Testis (tissue), 3 donors: ENCODE data around the gene CFAP299. TPM values are rescaled to one million over a fixed set of nuclear protein-coding genes. Genes with fewer than 3 reads are reported as not detected.

Experiments
- DNase-seq: peaks from one replicate; pipeline ENCODE4 v3.0.0-alpha.2; 2019
- H3K27ac ChIP-seq, 2 donors: fragments of 200-600 bp; sonication (generic); one replicate each; pipeline ENCODE4 v1.5.1; 2019
- H3K27me3 ChIP-seq: fragments of 200-600 bp; sonication (generic); one replicate; pipeline ENCODE4 v1.5.1; 2019
- H3K36me3 ChIP-seq: fragments of 200-600 bp; sonication (generic); one replicate; pipeline ENCODE4 v1.5.1; 2017; ENCODE audit warnings: low read depth; ENCODE audit errors: missing control alignments
- H3K4me1 ChIP-seq: fragments of 200-600 bp; sonication (generic); one replicate; pipeline ENCODE4 v1.5.1; 2019
- H3K4me3 ChIP-seq, 2 donors: fragments of 200-600 bp; sonication (generic); one replicate each; pipeline ENCODE4 v1.5.1; 2017 to 2019
- H3K9me3 ChIP-seq: fragments of 200-600 bp; sonication (generic); one replicate; pipeline ENCODE4 v1.5.1; 2017
- CTCF ChIP-seq, 3 experiments: fragments of 450-650 bp in 2 of 3; fragments of 200-600 bp in 1 of 3; sonication (generic) in 1 of 3; IDR thresholded peaks; one replicate each; pipeline ENCODE4 v1.5.1; 2016 to 2019; ENCODE audit warnings: antibody characterized with exemption in 3 of 3, mild to moderate bottlenecking in 2 of 3, moderate library complexity in 1 of 3
- POLR2A ChIP-seq: fragments of 450-650 bp; IDR thresholded peaks from one replicate; pipeline ENCODE4 v1.6.1; 2017; ENCODE audit warnings: antibody characterized with exemption, mild to moderate bottlenecking, moderate library complexity
- WGBS, 2 donors: methylation state at CpG; one replicate each; pipeline ENCODE4 v1.1.5; 2018; 5-methylcytosine and 5-hydroxymethylcytosine counted together
- intact Hi-C: fragments of 100-400 bp; cut with DNase I; formaldehyde crosslinking; loops from one replicate; pipeline ENCODE4 v1.15.1; 2023; ENCODE audit warnings: low total_unique reads
- polyA plus RNA-seq: library from polyadenylated mRNA; stranded (reverse); fragments of 350-450 nt; fragmentation: Illumina TruSeq; extraction: RNeasy Lipid Tissue Mini Kit (QIAGEN cat#74804); gene quantifications from one replicate; pipeline ENCODE4 v1.2.3, GENCODE V29; 2014; ENCODE audit warnings: low read depth, low replicate concordance; ENCODE audit not compliant: insufficient read depth
- total RNA-seq, 2 donors: library from RNA; depleted of rRNA; stranded (reverse); fragments of >200 nt; gene quantifications; one replicate each; pipeline ENCODE4 v1.2.3, GENCODE V29; 2016

Gene CFAP299
- total and polyA plus RNA-seq, 3 donors from 2014 or later = 18.1 to 51.9 (median 21.4) TPM

- Histone ChIP-seq H3K27ac (no peak overlapping the region), H3K4me3 (no peak overlapping the region), H3K4me1 (no peaks in the 10 kb centered on the region), H3K27me3 (no peaks in the 10 kb centered on the region), H3K36me3 (no peaks in the 10 kb centered on the region), H3K9me3 (no peaks in the 10 kb centered on the region)
- 68 to 86% methylated on average over 1 of the region's 1 CpG for WGBS, 2 donors
- intact Hi-C loops = no loop called here
- DNase-seq = no peak
- TF ChIP-seq POLR2A = no peak
These were observed 171.5 kb downstream of the CFAP299 start for GRCh38 chr4:80507077-80507476.

- no peak for DNase-seq
- intact Hi-C loops = no loop called here
- 38 to 67% methylated on average over 1 of the region's 1 CpG for WGBS, 2 donors
These were observed 172.0 kb downstream of the CFAP299 start for GRCh38 chr4:80507507-80507906.

GRCh38 chr4:80515496-80515895, 180.0 kb downstream of the CFAP299 start:
- Histone ChIP-seq H3K27ac (no peak overlapping the region), H3K9me3 (no peaks in the 10 kb centered on the region), H3K36me3 (no peaks in the 10 kb centered on the region), H3K4me3 (no peak overlapping the region), H3K4me1 (no peaks in the 10 kb centered on the region), H3K27me3 (no peaks in the 10 kb centered on the region)
- intact Hi-C loops = no loop called here
- TF ChIP-seq POLR2A (no peak), CTCF (IDR thresholded peaks at IDR 0.05) (no peak)
- 58 to 75% methylated on average over 1 of the region's 1 CpG for WGBS, 2 donors
- DNase-seq = no peak

More at GRCh38 chr4:80507507-80507906, 172.0 kb downstream of the CFAP299 start:
- H3K36me3 ChIP-seq = no peaks in the 10 kb centered on the region
- H3K4me1 ChIP-seq = no peaks in the 10 kb centered on the region
- H3K4me3 ChIP-seq = no peak overlapping the region
- TF ChIP-seq POLR2A (no peak), CTCF (IDR thresholded peaks at IDR 0.05) (no peak)
- no peak overlapping the region for H3K27ac ChIP-seq
- H3K9me3 ChIP-seq = no peaks in the 10 kb centered on the region
- H3K27me3 ChIP-seq = no peaks in the 10 kb centered on the region

- 89 to 94% methylated on average over 1 of the region's 1 CpG for WGBS, 2 donors
- no peak for TF ChIP-seq CTCF (IDR thresholded peaks at IDR 0.05)
- TF ChIP-seq POLR2A = no peak
- Histone ChIP-seq H3K4me1 (no peaks in the 10 kb centered on the region), H3K27ac (no peak overlapping the region), H3K4me3 (no peak overlapping the region), H3K36me3 (no peaks in the 10 kb centered on the region), H3K27me3 (no peaks in the 10 kb centered on the region), H3K9me3 (no peaks in the 10 kb centered on the region)
- DNase-seq = no peak
- intact Hi-C loops = no loop called here
These were observed 185.9 kb downstream of the CFAP299 start for GRCh38 chr4:80521438-80521837.

- intact Hi-C loops = no loop called here
- H3K4me3 ChIP-seq = no peak overlapping the region
- WGBS, 2 donors = 90 to 93% methylated on average over 2 of the region's 2 CpGs
- TF ChIP-seq POLR2A (no peak), CTCF (IDR thresholded peaks at IDR 0.05) (no peak)
- DNase-seq = no peak
- H3K27ac ChIP-seq = no peak overlapping the region
- H3K9me3 ChIP-seq = no peaks in the 10 kb centered on the region
- no peaks in the 10 kb centered on the region for H3K27me3 ChIP-seq
- no peaks in the 10 kb centered on the region for H3K4me1 ChIP-seq
- no peaks in the 10 kb centered on the region for H3K36me3 ChIP-seq
These were observed 191.2 kb downstream of the CFAP299 start for GRCh38 chr4:80526697-80527096.
